ENCODE measurements around the gene HNF1A.

The HNF1A gene

DNA sequence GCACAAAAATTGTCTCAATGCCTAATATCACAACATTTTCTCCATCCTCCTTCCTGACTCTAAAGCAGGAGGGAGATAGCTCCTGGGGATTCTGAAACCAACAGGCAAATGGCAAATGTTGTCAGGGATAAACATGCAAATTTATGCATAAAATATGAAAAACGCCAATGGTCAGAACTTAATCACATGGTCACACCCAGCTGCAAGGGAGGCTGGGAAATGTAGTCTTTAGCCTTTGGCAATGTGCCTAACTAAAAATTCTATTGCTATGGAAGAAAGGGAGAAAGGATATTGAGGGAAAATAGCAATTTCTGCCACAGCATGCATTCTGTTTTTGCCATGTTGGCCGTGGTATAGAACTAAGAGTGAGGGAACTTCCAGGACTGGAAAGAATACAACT lies 72.4 kb downstream of the HNF1A start:
- no peak for DNase-seq (ENCODE audit: low spot score)
- TF ChIP-seq, protein P1, sequence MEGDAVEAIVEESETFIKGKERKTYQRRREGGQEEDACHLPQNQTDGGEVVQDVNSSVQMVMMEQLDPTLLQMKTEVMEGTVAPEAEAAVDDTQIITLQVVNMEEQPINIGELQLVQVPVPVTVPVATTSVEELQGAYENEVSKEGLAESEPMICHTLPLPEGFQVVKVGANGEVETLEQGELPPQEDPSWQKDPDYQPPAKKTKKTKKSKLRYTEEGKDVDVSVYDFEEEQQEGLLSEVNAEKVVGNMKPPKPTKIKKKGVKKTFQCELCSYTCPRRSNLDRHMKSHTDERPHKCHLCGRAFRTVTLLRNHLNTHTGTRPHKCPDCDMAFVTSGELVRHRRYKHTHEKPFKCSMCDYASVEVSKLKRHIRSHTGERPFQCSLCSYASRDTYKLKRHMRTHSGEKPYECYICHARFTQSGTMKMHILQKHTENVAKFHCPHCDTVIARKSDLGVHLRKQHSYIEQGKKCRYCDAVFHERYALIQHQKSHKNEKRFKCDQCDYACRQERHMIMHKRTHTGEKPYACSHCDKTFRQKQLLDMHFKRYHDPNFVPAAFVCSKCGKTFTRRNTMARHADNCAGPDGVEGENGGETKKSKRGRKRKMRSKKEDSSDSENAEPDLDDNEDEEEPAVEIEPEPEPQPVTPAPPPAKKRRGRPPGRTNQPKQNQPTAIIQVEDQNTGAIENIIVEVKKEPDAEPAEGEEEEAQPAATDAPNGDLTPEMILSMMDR (IDR thresholded peaks at IDR 0.05; ENCODE audit: poor library complexity, severe bottlenecking), result no peak

More for the DNA sequence above, 72.4 kb downstream of the HNF1A start:
- no peaks in the 10 kb centered on the region for H3K27me3 ChIP-seq (ENCODE audit: insufficient read depth, poor library complexity, severe bottlenecking)
- H3K36me3 ChIP-seq (ENCODE audit: low read depth), result no peaks in the 10 kb centered on the region
- H3K4me3 ChIP-seq (ENCODE audit: severe bottlenecking), result no peak overlapping the region
- no peak overlapping the region for H3K27ac ChIP-seq (ENCODE audit: poor library complexity, severe bottlenecking)
- no peaks in the 10 kb centered on the region for H3K9me3 ChIP-seq (ENCODE audit: severe bottlenecking)
- no peaks in the 10 kb centered on the region for H3K4me1 ChIP-seq (ENCODE audit: insufficient read depth, poor library complexity, severe bottlenecking)
- ATAC-seq (ENCODE audit: low read depth), result no peak
